Mammary microvascular endothelial cell (primary cell): ENCODE data around the gene IGFBPL1. TPM values are rescaled to one million over a fixed set of nuclear protein-coding genes. Genes with fewer than 3 reads are reported as not detected.

Experiments used
- total RNA-seq: library from RNA; depleted of rRNA; stranded (reverse); fragments of >200 nt; gene quantifications from 2 replicates; pipeline ENCODE4 v1.2.3, GENCODE V29; 2015

IGFBPL1 gene, protein sequence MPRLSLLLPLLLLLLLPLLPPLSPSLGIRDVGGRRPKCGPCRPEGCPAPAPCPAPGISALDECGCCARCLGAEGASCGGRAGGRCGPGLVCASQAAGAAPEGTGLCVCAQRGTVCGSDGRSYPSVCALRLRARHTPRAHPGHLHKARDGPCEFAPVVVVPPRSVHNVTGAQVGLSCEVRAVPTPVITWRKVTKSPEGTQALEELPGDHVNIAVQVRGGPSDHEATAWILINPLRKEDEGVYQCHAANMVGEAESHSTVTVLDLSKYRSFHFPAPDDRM
- total RNA-seq, result not detected in 2 replicates

DNA sequence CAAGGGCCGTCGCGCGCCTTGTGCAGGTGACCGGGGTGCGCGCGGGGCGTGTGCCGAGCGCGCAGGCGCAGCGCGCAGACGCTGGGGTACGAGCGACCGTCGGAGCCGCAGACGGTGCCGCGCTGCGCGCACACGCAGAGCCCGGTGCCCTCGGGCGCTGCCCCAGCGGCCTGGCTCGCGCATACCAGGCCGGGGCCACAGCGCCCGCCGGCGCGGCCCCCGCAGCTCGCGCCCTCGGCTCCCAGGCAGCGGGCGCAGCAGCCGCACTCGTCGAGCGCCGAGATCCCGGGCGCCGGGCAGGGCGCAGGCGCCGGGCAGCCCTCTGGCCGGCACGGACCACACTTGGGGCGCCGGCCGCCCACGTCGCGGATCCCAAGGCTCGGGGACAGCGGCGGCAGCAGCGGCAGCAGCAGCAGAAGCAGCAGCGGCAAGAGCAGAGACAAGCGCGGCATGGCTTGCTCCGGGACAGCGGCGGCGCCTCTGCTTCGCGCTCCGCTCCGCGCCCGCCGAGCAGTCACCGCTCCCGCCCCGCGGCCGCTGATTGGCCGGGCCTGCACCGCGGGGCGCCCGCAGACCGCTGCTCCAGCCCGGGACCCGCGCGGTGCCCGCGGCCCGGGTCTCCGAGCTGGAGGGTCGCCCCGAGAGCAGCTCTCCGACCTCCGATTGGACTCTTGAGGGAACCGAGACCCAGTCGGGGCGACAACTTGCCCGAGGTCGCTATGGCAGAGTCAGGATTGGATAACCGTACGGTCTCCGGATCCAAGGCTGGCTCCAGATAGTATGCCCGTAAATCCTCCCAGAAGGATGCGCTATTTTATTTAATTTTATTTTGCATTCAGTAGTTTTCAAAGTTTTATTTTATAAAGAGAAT lies at the start of gene IGFBPL1:
TSS of gene IGFBPL1 (minus strand) at position 482 of the 871 bp plus-strand sequence. CDS start at position 452, 30 bp downstream.

DNA sequence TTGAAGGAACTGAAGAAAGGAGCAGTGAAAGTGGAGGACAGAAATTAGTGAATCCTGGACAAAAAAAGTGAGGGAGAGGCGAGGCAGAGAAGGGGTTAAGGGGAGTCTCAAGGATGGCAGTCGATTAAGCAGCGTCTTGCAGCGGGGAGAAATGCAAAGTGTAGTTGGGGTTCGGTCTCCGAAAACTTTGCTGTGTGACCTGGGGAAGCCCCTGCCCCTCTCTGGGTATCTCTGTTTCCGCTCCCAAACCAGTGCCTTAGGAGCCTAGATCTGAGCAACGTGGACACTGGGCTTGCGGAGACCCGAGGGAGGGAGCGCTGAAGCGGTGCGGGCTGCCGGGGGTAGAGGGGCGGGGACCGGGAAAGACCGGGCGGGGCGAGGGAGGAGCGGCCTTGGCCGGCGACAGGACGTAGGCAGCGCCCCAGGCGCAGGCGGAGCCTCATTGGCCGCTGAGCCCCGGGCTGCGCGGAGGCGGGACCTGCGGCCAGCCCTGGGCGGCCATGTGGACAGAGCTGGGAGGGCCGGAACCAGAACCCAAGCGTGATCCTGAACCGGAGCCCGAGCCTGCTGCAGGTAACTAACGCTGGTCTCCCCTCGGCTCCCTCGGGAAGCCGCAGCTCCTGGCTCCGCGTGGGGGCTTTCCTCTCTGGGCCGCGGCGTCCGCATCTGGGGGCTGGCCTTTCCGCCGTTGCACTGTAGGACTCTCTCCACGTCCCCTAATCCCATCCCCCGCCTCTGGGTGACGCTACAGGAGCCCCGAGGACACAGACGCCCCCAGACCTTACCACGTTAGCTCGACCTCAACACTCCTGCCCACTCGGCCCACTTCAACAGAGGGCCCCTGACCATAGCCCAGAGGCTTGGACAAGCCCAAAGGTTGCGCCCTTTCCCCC lies 31.8 kb downstream of the IGFBPL1 start, which contains the start of gene ALDH1B1:
TSS of gene ALDH1B1 (plus strand) at position 468 of the 893 bp plus-strand sequence. CDS start 3,047 bp downstream, outside the sequence.

Other genes with a start within 250 kb of the IGFBPL1 start
- gene ALDH1B1, start 31.8 kb downstream of the IGFBPL1 start, total RNA-seq, result 26.6 and 27.1 TPM in 2 replicates
- gene ANKRD18A, start 196.1 kb upstream of the IGFBPL1 start, total RNA-seq, result not detected in 2 replicates